Measurements from ENCODE around the gene CAGE1.

Gene CAGE1

DNA sequence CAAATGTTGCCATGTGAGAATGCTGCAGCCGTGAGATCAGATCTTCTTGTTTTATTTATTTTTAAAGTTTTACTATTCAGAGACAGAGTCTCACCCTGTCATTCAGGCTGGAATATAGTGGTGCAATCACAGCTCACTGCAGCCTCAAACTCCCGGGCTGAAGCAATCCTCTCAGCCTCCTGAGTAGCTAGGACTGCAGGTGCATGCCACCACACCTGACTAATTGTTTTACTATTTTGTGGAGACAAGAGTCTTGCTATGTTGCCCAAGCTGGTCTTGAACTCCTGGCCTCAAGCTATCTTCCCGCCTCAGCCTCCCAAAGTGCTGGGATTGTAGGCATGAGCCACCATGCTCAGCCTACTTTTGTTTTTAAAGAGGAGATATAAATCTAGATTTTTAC lies 54.0 kb downstream of the CAGE1 start:
- Histone ChIP-seq H4K8ac (ENCODE audit: low read depth, low read length) (no peak overlapping the region), H2BK120ac (ENCODE audit: low read depth, low read length) (no peak overlapping the region), H3K9ac (ENCODE audit: low read depth, low read length, poor library complexity) (no peak overlapping the region), H3K9me3 (replicated peaks in 1 of 2; ENCODE audit: control insufficient read depth in 2 of 2, insufficient read depth in 1 of 2, low read depth in 1 of 2, low read length in 2 of 2) (no peaks in the 10 kb centered on the region), H2AK5ac (ENCODE audit: low read depth, low read length) (no peak overlapping the region), H3K23ac (ENCODE audit: low read depth, low read length, poor library complexity) (no peak overlapping the region), H3K4me2 (ENCODE audit: insufficient read depth, low read length, poor library complexity, severe bottlenecking) (no peak overlapping the region), H3K4ac (ENCODE audit: low read length) (no peak overlapping the region), H3K79me1 (ENCODE audit: low read depth, low read length) (no peaks in the 10 kb centered on the region), H3K4me3 (ENCODE audit: low read length in 2 of 2) (no peak overlapping the region), H2AFZ (ENCODE audit: low read length) (no peak overlapping the region), H2BK12ac (ENCODE audit: low read length) (no peak overlapping the region), H3K18ac (ENCODE audit: low read length) (no peak overlapping the region), H3K27me3 (ENCODE audit: control insufficient read depth in 3 of 3, insufficient read depth in 3 of 3, low read depth in 1 of 3, low read length in 3 of 3) (peaks cover 0 to 8% (median 0%) of the 10 kb centered on the region in 3 experiments), H3K14ac (ENCODE audit: low read length) (no peak overlapping the region), H4K91ac (ENCODE audit: low read depth, low read length, poor library complexity) (no peak overlapping the region), H3K27ac (replicated peaks; ENCODE audit: low read length) (no peak overlapping the region), H2BK15ac (ENCODE audit: low read length) (no peak overlapping the region), H3K4me1 (ENCODE audit: control insufficient read depth in 2 of 2, insufficient read depth in 1 of 2, low read depth in 1 of 2, low read length in 2 of 2) (peaks cover 0 to 2% of the 10 kb centered on the region in 2 donors), H2BK5ac (ENCODE audit: low read length) (no peak overlapping the region), H3K36me3 (replicated peaks in 1 of 2; ENCODE audit: control insufficient read depth in 2 of 2, insufficient read depth in 2 of 2, low read length in 2 of 2) (no peaks in the 10 kb centered on the region)
- no peak for DNase-seq (ENCODE audit: low spot score)
- WGBS, 2 donors (ENCODE audit: extremely low coverage in 2 of 2, insufficient read length in 2 of 2, insufficient replicate concordance in 1 of 2), result no CpG with 5 or more reads among the region's 3 CpGs

DNA sequence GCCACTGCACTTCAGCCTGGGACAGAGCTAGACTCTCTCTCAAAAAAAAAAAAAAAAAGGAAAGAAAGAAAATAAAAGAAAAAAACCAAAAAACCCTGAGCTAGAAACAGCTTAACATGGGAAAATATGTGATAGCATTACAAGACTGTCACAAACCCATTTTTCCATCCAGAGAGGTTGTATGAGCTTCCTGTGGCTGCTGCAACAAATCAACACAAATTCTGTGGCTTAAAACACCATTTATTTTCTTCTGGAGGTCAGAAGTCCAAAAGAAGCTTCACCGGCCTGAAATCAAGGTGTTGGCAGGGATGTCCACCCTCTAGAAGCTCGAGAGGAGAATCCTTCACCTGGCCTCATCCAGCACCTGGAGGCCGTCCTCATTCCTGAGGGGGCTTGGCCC lies 54.9 kb downstream of the CAGE1 start:
- no peak overlapping the region for H2AFZ ChIP-seq (ENCODE audit: low read length)
- no peaks in the 10 kb centered on the region for H3K79me1 ChIP-seq (ENCODE audit: low read depth, low read length)
- no peak overlapping the region for H3K4ac ChIP-seq (ENCODE audit: low read length)
- no peak overlapping the region for H4K91ac ChIP-seq (ENCODE audit: low read depth, low read length, poor library complexity)
- H4K8ac ChIP-seq (ENCODE audit: low read depth, low read length), result no peak overlapping the region
- no peak overlapping the region for H3K23ac ChIP-seq (ENCODE audit: low read depth, low read length, poor library complexity)
- H3K36me3 ChIP-seq (replicated peaks in 1 of 2; ENCODE audit: control insufficient read depth in 2 of 2, insufficient read depth in 2 of 2, low read length in 2 of 2), result no peaks in the 10 kb centered on the region
- no peak overlapping the region for H3K14ac ChIP-seq (ENCODE audit: low read length)
- H3K9ac ChIP-seq (ENCODE audit: low read depth, low read length, poor library complexity), result no peak overlapping the region
- no peak for DNase-seq (ENCODE audit: low spot score)
- H2BK15ac ChIP-seq (ENCODE audit: low read length), result no peak overlapping the region
- H3K4me2 ChIP-seq (ENCODE audit: insufficient read depth, low read length, poor library complexity, severe bottlenecking), result no peak overlapping the region
- H2BK120ac ChIP-seq (ENCODE audit: low read depth, low read length), result no peak overlapping the region
- no peak overlapping the region for H2BK5ac ChIP-seq (ENCODE audit: low read length)
- WGBS, 2 donors (ENCODE audit: extremely low coverage in 2 of 2, insufficient read length in 2 of 2, insufficient replicate concordance in 1 of 2), result no CpG with 5 or more reads among the region's 3 CpGs
- no peak overlapping the region for H3K4me3 ChIP-seq (ENCODE audit: low read length in 2 of 2)
- H3K9me3 ChIP-seq (replicated peaks in 1 of 2; ENCODE audit: control insufficient read depth in 2 of 2, insufficient read depth in 1 of 2, low read depth in 1 of 2, low read length in 2 of 2), result no peaks in the 10 kb centered on the region
- no peak overlapping the region for H2AK5ac ChIP-seq (ENCODE audit: low read depth, low read length)
- no peak overlapping the region for H3K27ac ChIP-seq (replicated peaks; ENCODE audit: low read length)
- H3K27me3 ChIP-seq (ENCODE audit: control insufficient read depth in 3 of 3, insufficient read depth in 3 of 3, low read depth in 1 of 3, low read length in 3 of 3), result peaks cover 0 to 8% (median 0%) of the 10 kb centered on the region in 3 experiments
- no peak overlapping the region for H2BK12ac ChIP-seq (ENCODE audit: low read length)
- peaks cover 0 to 2% of the 10 kb centered on the region in 2 donors for H3K4me1 ChIP-seq (ENCODE audit: control insufficient read depth in 2 of 2, insufficient read depth in 1 of 2, low read depth in 1 of 2, low read length in 2 of 2)
- H3K18ac ChIP-seq (ENCODE audit: low read length), result no peak overlapping the region

DNA sequence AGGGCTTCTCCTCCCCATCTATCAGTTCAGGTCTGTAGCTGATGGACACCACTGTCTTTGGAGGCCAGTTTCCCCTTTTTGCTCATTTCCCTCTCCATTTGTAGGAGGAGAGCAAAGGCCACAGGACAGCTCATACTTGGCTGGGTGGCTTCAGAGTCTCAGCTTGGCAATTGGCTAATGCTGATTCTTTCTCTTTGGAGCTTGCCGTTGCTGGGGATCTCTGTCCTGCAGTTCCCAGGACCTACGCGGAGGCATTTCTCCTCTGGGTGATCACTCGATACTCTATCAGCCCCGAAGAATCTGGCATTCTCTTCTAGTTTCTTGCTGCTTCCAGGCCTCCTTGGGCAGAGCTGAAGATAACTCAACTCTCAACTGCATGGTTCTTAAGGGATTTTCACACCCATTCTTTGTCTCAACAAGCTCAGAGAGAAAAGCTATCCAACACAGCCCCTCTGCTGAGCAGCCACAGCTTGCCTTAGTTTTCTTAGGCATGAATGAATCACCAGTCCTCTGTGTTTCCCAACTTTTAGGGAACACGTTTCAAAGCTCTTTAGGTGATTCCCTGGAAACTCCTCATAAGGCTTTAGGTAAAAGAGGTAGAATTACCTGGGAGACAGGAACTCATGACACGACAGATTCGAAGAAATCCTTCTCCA lies 57.3 kb downstream of the CAGE1 start:
- Histone ChIP-seq H3K9me3 (replicated peaks in 1 of 2; ENCODE audit: control insufficient read depth in 2 of 2, insufficient read depth in 1 of 2, low read depth in 1 of 2, low read length in 2 of 2) (no peaks in the 10 kb centered on the region), H3K9ac (ENCODE audit: low read depth, low read length, poor library complexity) (no peak overlapping the region)

DNA sequence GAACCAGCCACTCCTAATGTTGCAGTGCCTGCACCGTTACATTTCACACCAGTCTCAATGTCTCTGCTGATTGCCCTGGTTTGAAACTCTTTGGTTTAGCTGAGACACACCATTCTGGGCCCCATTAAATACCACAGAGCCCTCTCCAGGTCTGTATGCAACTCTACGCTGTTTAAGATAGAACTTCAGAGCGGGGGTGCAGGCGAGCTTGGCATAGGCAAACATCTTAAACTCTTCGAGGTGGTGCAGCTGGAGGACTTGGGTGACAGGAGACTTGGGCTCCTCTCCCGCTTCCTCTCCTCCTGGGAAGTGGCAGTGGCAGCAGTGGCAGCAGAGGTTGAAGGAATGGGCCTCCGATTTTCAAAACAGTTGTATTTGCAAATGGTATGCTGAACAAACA lies 58.1 kb downstream of the CAGE1 start:
- Histone ChIP-seq H3K18ac (ENCODE audit: low read length) (no peak overlapping the region), H2AFZ (ENCODE audit: low read length) (no peak overlapping the region), H3K4me3 (ENCODE audit: low read length in 2 of 2) (no peak overlapping the region), H3K9ac (ENCODE audit: low read depth, low read length, poor library complexity) (no peak overlapping the region), H3K14ac (ENCODE audit: low read length) (no peak overlapping the region), H4K91ac (ENCODE audit: low read depth, low read length, poor library complexity) (no peak overlapping the region), H3K27ac (replicated peaks; ENCODE audit: low read length) (no peak overlapping the region), H3K36me3 (replicated peaks in 1 of 2; ENCODE audit: control insufficient read depth in 2 of 2, insufficient read depth in 2 of 2, low read length in 2 of 2) (no peaks in the 10 kb centered on the region), H3K79me1 (ENCODE audit: low read depth, low read length) (no peaks in the 10 kb centered on the region), H2BK120ac (ENCODE audit: low read depth, low read length) (no peak overlapping the region), H4K8ac (ENCODE audit: low read depth, low read length) (no peak overlapping the region), H2AK5ac (ENCODE audit: low read depth, low read length) (no peak overlapping the region), H3K9me3 (replicated peaks in 1 of 2; ENCODE audit: control insufficient read depth in 2 of 2, insufficient read depth in 1 of 2, low read depth in 1 of 2, low read length in 2 of 2) (no peaks in the 10 kb centered on the region), H3K4me1 (ENCODE audit: control insufficient read depth in 2 of 2, insufficient read depth in 1 of 2, low read depth in 1 of 2, low read length in 2 of 2) (peaks cover 0 to 2% of the 10 kb centered on the region in 2 donors), H2BK15ac (ENCODE audit: low read length) (no peak overlapping the region), H2BK12ac (ENCODE audit: low read length) (no peak overlapping the region), H2BK5ac (ENCODE audit: low read length) (no peak overlapping the region), H3K23ac (ENCODE audit: low read depth, low read length, poor library complexity) (no peak overlapping the region), H3K27me3 (ENCODE audit: control insufficient read depth in 3 of 3, insufficient read depth in 3 of 3, low read depth in 1 of 3, low read length in 3 of 3) (peaks cover 0 to 6% (median 0%) of the 10 kb centered on the region in 3 experiments), H3K4ac (ENCODE audit: low read length) (no peak overlapping the region), H3K4me2 (ENCODE audit: insufficient read depth, low read length, poor library complexity, severe bottlenecking) (no peak overlapping the region)
- no CpG with 5 or more reads among the region's 7 CpGs for WGBS, 2 donors (ENCODE audit: extremely low coverage in 2 of 2, insufficient read length in 2 of 2, insufficient replicate concordance in 1 of 2)
- no peak for DNase-seq (ENCODE audit: low spot score)

More for the DNA sequence above, 57.3 kb downstream of the CAGE1 start:
- Histone ChIP-seq H3K27ac (replicated peaks; ENCODE audit: low read length) (no peak overlapping the region), H2AK5ac (ENCODE audit: low read depth, low read length) (no peak overlapping the region), H2AFZ (ENCODE audit: low read length) (peak overlapping the region; percentile 0), H2BK120ac (ENCODE audit: low read depth, low read length) (no peak overlapping the region), H4K91ac (ENCODE audit: low read depth, low read length, poor library complexity) (no peak overlapping the region), H2BK15ac (ENCODE audit: low read length) (no peak overlapping the region), H2BK5ac (ENCODE audit: low read length) (no peak overlapping the region), H3K14ac (ENCODE audit: low read length) (no peak overlapping the region), H3K79me1 (ENCODE audit: low read depth, low read length) (no peaks in the 10 kb centered on the region), H3K4me3 (ENCODE audit: low read length in 2 of 2) (no peak overlapping the region), H3K36me3 (replicated peaks in 1 of 2; ENCODE audit: control insufficient read depth in 2 of 2, insufficient read depth in 2 of 2, low read length in 2 of 2) (no peaks in the 10 kb centered on the region), H2BK12ac (ENCODE audit: low read length) (no peak overlapping the region), H3K4me2 (ENCODE audit: insufficient read depth, low read length, poor library complexity, severe bottlenecking) (no peak overlapping the region), H3K18ac (ENCODE audit: low read length) (no peak overlapping the region), H4K8ac (ENCODE audit: low read depth, low read length) (no peak overlapping the region), H3K4me1 (ENCODE audit: control insufficient read depth in 2 of 2, insufficient read depth in 1 of 2, low read depth in 1 of 2, low read length in 2 of 2) (peaks cover 0 to 2% of the 10 kb centered on the region in 2 donors), H3K27me3 (ENCODE audit: control insufficient read depth in 3 of 3, insufficient read depth in 3 of 3, low read depth in 1 of 3, low read length in 3 of 3) (peaks cover 0 to 6% (median 0%) of the 10 kb centered on the region in 3 experiments), H3K4ac (ENCODE audit: low read length) (no peak overlapping the region), H3K23ac (ENCODE audit: low read depth, low read length, poor library complexity) (no peak overlapping the region)
- no peak for DNase-seq (ENCODE audit: low spot score)
- no CpG with 5 or more reads among the region's 8 CpGs for WGBS, 2 donors (ENCODE audit: extremely low coverage in 2 of 2, insufficient read length in 2 of 2, insufficient replicate concordance in 1 of 2)

Data from neuronal stem cell (in vitro differentiated cells).